CD4-positive, alpha-beta T cell treated with Interleukin-6 for 4 hours (primary cell): Measurements from ENCODE around the gene KIF7.
"Not testable (repeated sequence)": the region's sequence is repeated elsewhere in the genome, so short reads cannot be mapped to it uniquely, and the experiment has no call there.

Experiments
- DNase-seq: peaks from one replicate; pipeline ENCODE4 v3.0.0-alpha.2; 2020; ENCODE audit warnings: mixed read lengths

KIF7 gene

GRCh38 chr15:89599021-89599420 lies 56.2 kb downstream of the KIF7 start:
- no peak for DNase-seq

GRCh38 chr15:89593018-89593417 lies 62.2 kb downstream of the KIF7 start:
- no peak for DNase-seq

- no peak for DNase-seq
Observed at GRCh38 chr15:89591834-89592233, 63.4 kb downstream of the KIF7 start.

GRCh38 chr15:89587955-89588354 lies 67.3 kb downstream of the KIF7 start:
- DNase-seq = no peak

- no peak for DNase-seq
Observed at GRCh38 chr15:89586651-89587050, 68.6 kb downstream of the KIF7 start.

GRCh38 chr15:89580747-89581146 lies 74.5 kb downstream of the KIF7 start:
- not testable (repeated sequence) for DNase-seq

GRCh38 chr15:89578146-89578545 lies 77.1 kb downstream of the KIF7 start:
- DNase-seq = no peak
